Vagina (tissue), 2 donors: ENCODE measurements around the gene TPSB2. TPM values are rescaled to one million over a fixed set of nuclear protein-coding genes. Genes with fewer than 3 reads are reported as not detected.

Source experiments
- DNase-seq, 2 donors: peaks; one replicate each; pipeline ENCODE4 v3.0.0-alpha.2; 2017; ENCODE audit errors: extremely low spot score in 2 of 2
- H3K27ac ChIP-seq: fragments of 200-600 bp; sonication (generic); one replicate; pipeline ENCODE4 v1.5.1; 2019
- H3K27me3 ChIP-seq: fragments of 200-600 bp; sonication (generic); one replicate; pipeline ENCODE4 v1.5.1; 2019
- H3K36me3 ChIP-seq, 2 donors: fragments of 200-600 bp; sonication (generic); one replicate each; pipeline ENCODE4 v1.5.1; 2017 to 2019
- H3K4me1 ChIP-seq: fragments of 200-600 bp; sonication (generic); one replicate; pipeline ENCODE4 v1.5.1; 2019
- H3K4me3 ChIP-seq, 2 donors: fragments of 200-600 bp; sonication (generic); 1 replicate in 1 of 2; 2 replicates in 1 of 2; pipeline ENCODE4 v1.5.1; 2016 to 2019
- H3K9me3 ChIP-seq: fragments of 200-600 bp; sonication (generic); one replicate; pipeline ENCODE4 v1.5.1; 2019
- POLR2A ChIP-seq, 2 donors: fragments of 450-650 bp; IDR thresholded peaks; one replicate each; pipeline ENCODE4 v1.6.1; 2017; ENCODE audit warnings: antibody characterized with exemption in 2 of 2, mild to moderate bottlenecking in 2 of 2, moderate library complexity in 2 of 2
- POLR2AphosphoS5 ChIP-seq, 2 donors: sonication (generic); formaldehyde crosslinking; IDR thresholded peaks; one replicate each; pipeline ENCODE4 v1.9.0; 2017; ENCODE audit warnings: antibody characterized with exemption in 2 of 2, mild to moderate bottlenecking in 2 of 2, low read depth in 1 of 2; ENCODE audit not compliant: insufficient read depth in 1 of 2
- intact Hi-C: fragments of 100-400 bp; cut with DNase I; formaldehyde crosslinking; loops from one replicate; pipeline ENCODE4 v1.15.1; 2023
- total RNA-seq: library from RNA; depleted of rRNA; stranded (reverse); fragments of >200 nt; gene quantifications from one replicate; pipeline ENCODE4 v1.2.3, GENCODE V29; 2016
- TF ChIP-seq, protein P1 (sequence below), 3 experiments: fragments of 450-650 bp in 2 of 3; fragments of 200-600 bp in 1 of 3; sonication (generic) in 1 of 3; IDR thresholded peaks; one replicate each; pipeline ENCODE4 v1.5.1; 2017 to 2019; ENCODE audit warnings: antibody characterized with exemption in 3 of 3, mild to moderate bottlenecking in 2 of 3, moderate library complexity in 2 of 3

The TPSB2 gene
- total RNA-seq, 1 donor from 2014 or later = 59.7 TPM

DNA sequence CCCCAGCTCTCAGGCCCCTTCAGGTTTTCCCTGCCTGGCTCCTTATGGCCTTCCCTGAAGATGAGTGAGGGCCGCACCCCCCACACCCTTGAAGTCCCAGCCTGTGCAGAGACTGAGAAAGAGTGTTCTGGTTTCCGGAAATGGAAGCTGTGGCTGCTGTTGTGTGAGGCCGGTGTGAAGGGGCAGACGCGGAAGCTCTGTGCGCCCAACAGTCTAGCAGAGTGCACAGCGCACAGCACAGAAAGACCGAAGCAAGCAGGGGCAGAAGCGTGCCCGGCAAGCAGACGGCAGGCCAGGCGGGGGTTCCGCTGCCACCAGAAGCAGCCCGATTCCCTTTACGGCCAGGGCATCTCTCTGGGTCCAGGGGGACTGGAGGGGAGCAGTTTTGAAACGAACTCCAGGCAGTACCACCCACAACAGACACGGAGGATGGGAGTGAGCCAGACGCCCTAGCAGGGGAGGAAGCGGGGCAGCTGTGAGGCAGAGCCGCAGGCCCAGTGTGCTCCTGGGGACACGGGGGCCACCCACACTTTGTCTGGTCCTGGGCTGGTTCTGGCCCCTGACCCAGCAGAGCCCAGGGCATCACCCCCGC lies 21.6 kb downstream of the TPSB2 start:
- intact Hi-C loops = no loop called here
- no peaks in the 10 kb centered on the region for H3K27me3 ChIP-seq
- H3K27ac ChIP-seq = no peak overlapping the region
- H3K9me3 ChIP-seq = no peaks in the 10 kb centered on the region
- TF ChIP-seq POLR2A (IDR thresholded peaks at IDR 0.05) = no peak
- TF ChIP-seq POLR2AphosphoS5 (IDR thresholded peaks at IDR 0.05; ENCODE audit: insufficient read depth in 1 of 2, low read depth in 1 of 2) = no peak
- TF ChIP-seq, protein P1, sequence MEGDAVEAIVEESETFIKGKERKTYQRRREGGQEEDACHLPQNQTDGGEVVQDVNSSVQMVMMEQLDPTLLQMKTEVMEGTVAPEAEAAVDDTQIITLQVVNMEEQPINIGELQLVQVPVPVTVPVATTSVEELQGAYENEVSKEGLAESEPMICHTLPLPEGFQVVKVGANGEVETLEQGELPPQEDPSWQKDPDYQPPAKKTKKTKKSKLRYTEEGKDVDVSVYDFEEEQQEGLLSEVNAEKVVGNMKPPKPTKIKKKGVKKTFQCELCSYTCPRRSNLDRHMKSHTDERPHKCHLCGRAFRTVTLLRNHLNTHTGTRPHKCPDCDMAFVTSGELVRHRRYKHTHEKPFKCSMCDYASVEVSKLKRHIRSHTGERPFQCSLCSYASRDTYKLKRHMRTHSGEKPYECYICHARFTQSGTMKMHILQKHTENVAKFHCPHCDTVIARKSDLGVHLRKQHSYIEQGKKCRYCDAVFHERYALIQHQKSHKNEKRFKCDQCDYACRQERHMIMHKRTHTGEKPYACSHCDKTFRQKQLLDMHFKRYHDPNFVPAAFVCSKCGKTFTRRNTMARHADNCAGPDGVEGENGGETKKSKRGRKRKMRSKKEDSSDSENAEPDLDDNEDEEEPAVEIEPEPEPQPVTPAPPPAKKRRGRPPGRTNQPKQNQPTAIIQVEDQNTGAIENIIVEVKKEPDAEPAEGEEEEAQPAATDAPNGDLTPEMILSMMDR (IDR thresholded peaks at IDR 0.05) = no peak
- no peak for DNase-seq
- H3K4me3 ChIP-seq = no peak overlapping the region
- H3K36me3 ChIP-seq = peaks cover 0 to 3% of the 10 kb centered on the region in 2 donors
- no peaks in the 10 kb centered on the region for H3K4me1 ChIP-seq

DNA sequence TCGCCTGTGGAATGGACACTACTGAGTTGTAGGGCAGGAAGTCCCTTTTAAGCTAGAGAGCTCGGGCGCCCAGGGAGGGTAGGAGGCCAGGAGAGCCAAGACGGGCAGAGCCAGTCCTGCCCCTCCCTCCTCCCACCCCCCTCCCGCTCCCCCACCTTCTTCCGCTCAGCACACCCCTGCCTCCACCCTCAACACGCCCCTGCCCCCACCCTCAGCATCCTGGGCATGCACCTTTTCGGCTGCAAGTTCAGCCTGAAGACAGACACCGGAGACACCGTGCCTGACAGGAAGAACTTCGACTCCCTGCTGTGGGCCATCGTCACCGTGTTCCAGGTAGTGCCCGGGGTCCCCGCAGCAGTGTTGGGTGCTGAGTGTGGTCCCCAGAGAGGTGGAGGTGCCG lies 23.2 kb downstream of the TPSB2 start:
- H3K27me3 ChIP-seq = no peaks in the 10 kb centered on the region
- TF ChIP-seq, protein P1 (IDR thresholded peaks at IDR 0.05) = no peak
- no peak for TF ChIP-seq POLR2AphosphoS5 (IDR thresholded peaks at IDR 0.05; ENCODE audit: insufficient read depth in 1 of 2, low read depth in 1 of 2)
- TF ChIP-seq POLR2A (IDR thresholded peaks at IDR 0.05) = no peak
- H3K4me1 ChIP-seq = no peaks in the 10 kb centered on the region
- no peak for DNase-seq
- intact Hi-C loops = no loop called here
- H3K27ac ChIP-seq = no peak overlapping the region
- H3K4me3 ChIP-seq = no peak overlapping the region
- no peaks in the 10 kb centered on the region for H3K9me3 ChIP-seq
- peaks cover 0 to 3% of the 10 kb centered on the region in 2 donors for H3K36me3 ChIP-seq

DNA sequence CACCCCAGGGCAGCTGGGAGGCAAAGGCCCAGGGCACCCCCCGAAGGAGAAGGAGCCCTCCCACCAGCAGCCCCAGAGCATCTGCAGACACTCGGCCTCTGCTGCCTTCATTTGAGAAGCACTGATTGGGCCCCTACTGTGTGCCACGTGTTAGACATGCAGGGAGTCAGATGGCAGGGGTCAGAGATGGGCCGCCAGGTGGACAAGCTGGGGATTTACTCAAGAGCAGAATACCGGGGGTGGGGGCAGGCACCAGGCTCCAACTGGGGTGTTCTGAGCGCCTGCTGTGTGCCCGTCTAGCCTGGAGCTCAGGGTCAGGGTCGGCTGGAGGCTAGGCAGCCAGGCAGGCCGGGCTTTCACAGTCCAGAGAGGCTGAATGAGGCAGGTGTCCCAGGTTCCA lies 23.7 kb downstream of the TPSB2 start:
- TF ChIP-seq POLR2AphosphoS5 (IDR thresholded peaks at IDR 0.05; ENCODE audit: insufficient read depth in 1 of 2, low read depth in 1 of 2) (no peak), POLR2A (IDR thresholded peaks at IDR 0.05) (no peak)
- TF ChIP-seq, protein P1 (IDR thresholded peaks at IDR 0.05) = no peak
- Histone ChIP-seq H3K9me3 (no peaks in the 10 kb centered on the region), H3K36me3 (peaks cover 0 to 3% of the 10 kb centered on the region in 2 donors), H3K4me1 (no peaks in the 10 kb centered on the region), H3K27ac (no peak overlapping the region), H3K27me3 (no peaks in the 10 kb centered on the region), H3K4me3 (no peak overlapping the region)
- no peak for DNase-seq
- intact Hi-C loops = no loop called here

- no peak overlapping the region for H3K27ac ChIP-seq
- intact Hi-C loops = no loop called here
Measured at GRCh38 chr16:1204933-1205332, 25.1 kb downstream of the TPSB2 start.

GRCh38 chr16:1202274-1202673 lies 27.7 kb downstream of the TPSB2 start:
- intact Hi-C loops = no loop called here
- Histone ChIP-seq H3K36me3 (no peaks in the 10 kb centered on the region), H3K4me1 (no peaks in the 10 kb centered on the region), H3K9me3 (no peaks in the 10 kb centered on the region), H3K4me3 (no peak overlapping the region), H3K27ac (no peak overlapping the region), H3K27me3 (no peaks in the 10 kb centered on the region)
- DNase-seq = no peak
- no peak for TF ChIP-seq POLR2A (IDR thresholded peaks at IDR 0.05)
- TF ChIP-seq POLR2AphosphoS5 (IDR thresholded peaks at IDR 0.05; ENCODE audit: insufficient read depth in 1 of 2, low read depth in 1 of 2) = no peak

More at GRCh38 chr16:1204933-1205332, 25.1 kb downstream of the TPSB2 start:
- no peaks in the 10 kb centered on the region for H3K27me3 ChIP-seq
- H3K4me1 ChIP-seq = no peaks in the 10 kb centered on the region
- H3K9me3 ChIP-seq = no peaks in the 10 kb centered on the region
- H3K36me3 ChIP-seq = no peaks in the 10 kb centered on the region
- no peak overlapping the region for H3K4me3 ChIP-seq
- DNase-seq = no peak
- TF ChIP-seq, protein P1 (IDR thresholded peaks at IDR 0.05) = no peak
- no peak for TF ChIP-seq POLR2AphosphoS5 (IDR thresholded peaks at IDR 0.05; ENCODE audit: insufficient read depth in 1 of 2, low read depth in 1 of 2)
- no peak for TF ChIP-seq POLR2A (IDR thresholded peaks at IDR 0.05)
